ENCODE results near the gene TTLL4.
"Not testable (repeated sequence)": the region's sequence is repeated elsewhere in the genome, so short reads cannot be mapped to it uniquely, and the experiment has no call there.

TTLL4 gene

DNA sequence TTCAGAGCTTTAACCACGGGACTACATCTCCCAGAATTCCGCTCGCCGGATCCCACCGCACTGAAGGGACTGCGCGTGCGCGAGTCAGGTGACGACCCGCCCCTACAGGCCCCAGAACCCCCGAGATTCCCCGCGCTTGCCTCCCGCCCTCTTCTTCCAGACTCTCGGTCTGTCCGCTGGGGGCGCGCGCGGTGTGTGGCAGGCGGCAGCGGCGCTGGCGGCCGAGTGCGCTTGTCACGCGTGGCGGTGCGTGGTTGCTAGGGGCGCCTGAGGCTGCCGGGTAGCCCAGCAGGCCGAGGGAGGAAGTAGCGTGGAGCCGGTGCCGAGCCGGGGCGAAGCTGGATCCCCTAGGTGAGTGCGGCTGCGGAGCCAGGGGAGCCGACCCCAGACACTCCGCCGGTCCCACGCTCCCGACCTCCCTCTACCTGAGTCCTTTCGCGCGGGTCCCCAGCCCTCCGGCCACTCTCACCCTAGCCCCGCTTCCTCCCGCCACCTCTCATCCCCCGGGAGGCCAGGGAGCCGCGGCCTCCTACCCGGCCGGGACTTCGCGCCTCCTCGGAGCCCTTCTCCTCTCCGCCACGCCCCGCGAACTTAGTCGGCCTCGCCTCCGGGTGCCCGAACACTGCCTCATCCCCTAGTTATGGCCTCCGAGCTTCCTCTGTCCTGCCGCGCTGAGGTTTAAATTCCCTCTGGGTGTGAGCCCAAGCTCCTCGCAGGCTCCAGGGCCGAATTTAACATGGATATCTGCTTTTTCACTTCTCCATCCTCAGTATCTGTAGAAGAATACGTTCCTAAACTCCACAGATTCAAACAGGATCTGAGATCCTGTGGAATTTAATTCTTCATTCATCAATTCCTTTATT, at the start of gene TTLL4:
Gene TTLL4, plus strand, starts transcription at position 149 of the 863 bp plus-strand sequence. CDS start 26,842 bp downstream, outside the sequence.
- DNase-seq (ENCODE audit: low read depth): peak; percentile 84

DNA sequence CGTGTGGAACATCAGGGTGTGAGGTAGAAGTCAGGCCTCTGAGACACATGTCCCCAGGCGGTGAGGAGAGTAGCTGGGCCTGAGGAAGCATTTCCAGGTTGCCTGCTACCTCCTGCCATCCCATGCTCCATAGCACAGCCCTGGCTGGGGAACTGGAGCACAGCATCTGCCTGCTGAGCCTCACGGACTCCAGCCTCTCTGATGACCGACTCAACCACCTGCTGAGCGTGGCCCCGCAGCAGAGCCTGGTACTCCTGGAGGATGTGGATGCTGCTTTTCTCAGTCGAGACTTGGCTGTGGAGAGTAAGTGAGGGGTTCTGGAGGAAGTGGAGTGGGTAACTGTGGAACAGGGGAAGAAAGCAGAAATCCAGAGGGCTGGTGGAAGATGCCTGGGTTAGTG, 48.3 kb upstream of the TTLL4 start:
- no peak for DNase-seq (ENCODE audit: low read depth)

GRCh38 chr2:218662827-218663226, 47.8 kb upstream of the TTLL4 start:
- no peak for DNase-seq (ENCODE audit: low read depth)

DNA sequence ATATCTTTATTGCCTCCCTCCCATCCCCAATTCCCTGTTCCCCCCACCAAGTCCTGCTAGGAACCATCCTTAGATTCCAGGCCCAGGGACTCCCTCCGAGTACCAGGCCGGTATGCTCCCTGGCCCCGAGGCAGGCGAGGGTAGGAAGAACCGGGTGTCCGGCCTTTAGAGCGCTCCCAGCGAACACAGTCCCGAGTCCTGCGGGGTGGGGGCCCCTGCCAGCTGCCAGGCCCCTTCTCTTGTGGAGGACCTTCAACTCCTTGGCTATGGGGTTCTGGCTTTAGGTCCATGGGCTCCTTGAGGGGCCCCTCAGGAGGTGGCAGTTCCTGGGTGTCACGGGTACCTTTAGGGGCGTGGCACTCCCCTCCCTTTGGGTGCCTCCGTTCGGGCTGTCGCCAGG, 46.7 kb upstream of the TTLL4 start:
- no peak for DNase-seq (ENCODE audit: low read depth)

DNA sequence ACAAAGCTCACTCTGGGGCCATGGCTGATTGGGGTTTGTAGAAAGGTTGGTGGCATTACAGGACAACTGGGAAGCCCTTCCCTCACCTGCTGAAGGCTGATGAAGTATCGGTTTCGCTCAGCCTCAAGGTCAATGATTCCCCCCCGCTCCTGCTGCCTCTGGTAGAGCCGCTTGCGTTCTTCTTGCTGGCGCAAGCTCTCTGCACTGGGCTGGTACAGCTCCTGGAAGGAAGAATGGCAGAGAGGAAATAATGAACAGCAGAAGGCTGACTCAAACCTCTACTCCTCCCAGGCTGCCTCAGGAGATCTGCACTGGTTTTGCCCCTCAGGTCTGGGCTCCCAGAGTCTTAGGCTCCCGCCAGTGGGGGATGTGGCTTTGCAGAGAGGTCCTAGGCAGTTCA, 46.0 kb upstream of the TTLL4 start:
- DNase-seq (ENCODE audit: low read depth): no peak

- no peak for DNase-seq (ENCODE audit: low read depth)
Measured at GRCh38 chr2:218671097-218671653, 39.5 kb upstream of the TTLL4 start.

GRCh38 chr2:218671654-218672566, 38.7 kb upstream of the TTLL4 start, which contains the start of the genes RNF25 and STK36:
RNF25 (minus strand) TSS chr2:218672002; CDS start chr2:218671970, 32 bp downstream.
STK36 (plus strand) TSS chr2:218672086; CDS start chr2:218672830, 744 bp downstream.
- peak; percentile 78 for DNase-seq (ENCODE audit: low read depth)

- DNase-seq (ENCODE audit: low read depth): no peak
Measured at GRCh38 chr2:218679119-218679518, 31.5 kb upstream of the TTLL4 start.

DNA sequence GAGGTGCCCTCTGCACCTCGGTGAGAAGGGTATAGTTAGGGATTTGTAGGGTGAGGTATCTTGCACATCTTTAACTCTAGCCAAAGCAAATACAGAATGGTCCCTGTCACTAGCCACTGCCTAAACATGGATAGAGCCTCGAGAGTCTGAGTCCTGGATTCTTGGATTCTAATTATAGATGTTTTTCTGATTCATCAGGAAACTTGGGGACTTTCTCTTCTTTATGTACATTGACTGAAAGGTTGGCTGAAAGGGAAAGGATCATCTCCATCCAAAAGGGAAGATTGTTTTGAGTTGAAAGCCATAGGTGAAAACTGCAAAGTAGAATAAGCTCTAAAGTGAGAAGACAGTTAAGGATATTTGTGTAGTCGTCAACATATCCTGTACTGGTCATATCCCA, 30.6 kb upstream of the TTLL4 start:
- no peak for DNase-seq (ENCODE audit: low read depth)

GRCh38 chr2:218687400-218688060, 23.1 kb upstream of the TTLL4 start:
- not testable (repeated sequence) for DNase-seq (ENCODE audit: low read depth)

- no peak for DNase-seq (ENCODE audit: low read depth)
Measured at GRCh38 chr2:218691234-218691633, 19.4 kb upstream of the TTLL4 start.

DNA sequence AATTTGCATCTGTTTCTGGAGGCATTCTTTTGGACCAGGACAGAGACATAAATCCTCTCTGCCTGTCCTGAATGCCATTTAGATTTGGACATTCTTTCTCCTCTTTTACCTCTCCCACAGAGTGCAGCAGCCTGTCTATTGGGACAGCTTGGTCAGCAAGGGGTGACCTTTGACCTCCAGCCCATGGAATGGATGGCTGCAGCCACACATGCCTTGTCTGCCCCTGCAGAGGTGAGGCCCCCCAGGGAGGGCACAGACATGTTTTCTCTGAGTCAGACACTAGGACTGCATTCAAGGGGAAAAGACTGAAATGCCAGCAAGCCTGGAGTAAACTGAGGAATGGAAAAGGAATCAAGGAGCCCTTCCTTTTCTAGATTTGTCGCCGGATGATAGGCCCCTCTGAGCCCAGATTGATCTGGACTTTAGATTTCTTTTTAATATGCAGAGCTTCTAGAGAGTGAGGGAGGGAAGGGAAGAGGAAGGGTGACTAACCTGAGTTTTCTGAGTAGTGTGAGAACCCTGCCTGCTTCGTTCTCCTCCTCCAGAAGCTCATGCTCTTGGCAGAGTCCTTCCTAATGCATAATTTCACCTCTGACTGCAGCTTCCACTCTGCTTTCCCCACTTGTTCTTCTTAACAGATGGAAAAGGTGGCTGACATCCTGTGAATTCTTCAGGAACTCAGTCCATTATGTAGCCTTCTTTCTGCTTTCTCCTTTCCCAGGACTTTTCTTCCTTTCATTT, 16.1 kb upstream of the TTLL4 start:
- DNase-seq (ENCODE audit: low read depth): no peak

DNA sequence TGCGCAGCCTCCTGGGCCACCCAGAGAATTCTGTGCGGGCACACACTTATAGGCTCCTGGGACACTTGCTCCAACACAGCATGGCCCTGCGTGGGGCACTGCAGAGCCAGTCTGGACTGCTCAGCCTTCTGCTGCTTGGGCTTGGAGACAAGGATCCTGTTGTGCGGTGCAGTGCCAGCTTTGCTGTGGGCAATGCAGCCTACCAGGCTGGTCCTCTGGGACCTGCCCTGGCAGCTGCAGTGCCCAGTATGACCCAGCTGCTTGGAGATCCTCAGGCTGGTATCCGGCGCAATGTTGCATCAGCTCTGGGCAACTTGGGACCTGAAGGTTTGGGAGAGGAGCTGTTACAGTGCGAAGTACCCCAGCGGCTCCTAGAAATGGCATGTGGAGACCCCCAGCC, 11.8 kb upstream of the TTLL4 start:
- DNase-seq (ENCODE audit: low read depth): no peak

DNA sequence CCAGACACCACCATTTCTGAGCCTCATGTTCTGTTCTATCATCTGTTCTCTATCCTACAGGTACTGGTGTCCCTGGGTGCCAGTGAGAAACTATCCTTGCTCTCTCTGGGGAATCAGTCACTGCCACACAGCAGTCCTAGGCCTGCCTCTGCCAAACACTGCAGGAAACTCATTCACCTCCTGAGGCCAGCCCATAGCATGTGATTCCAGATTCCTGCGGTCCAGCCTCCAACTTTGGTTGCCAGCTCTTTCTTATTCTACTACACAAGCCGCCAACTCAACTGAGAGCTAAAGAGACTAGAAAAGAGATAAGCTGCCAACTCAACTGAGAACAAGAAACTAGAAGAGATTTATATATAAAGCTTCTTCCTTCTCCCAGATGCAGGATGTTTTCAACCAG, 8.8 kb upstream of the TTLL4 start:
- DNase-seq (ENCODE audit: low read depth): no peak

DNA sequence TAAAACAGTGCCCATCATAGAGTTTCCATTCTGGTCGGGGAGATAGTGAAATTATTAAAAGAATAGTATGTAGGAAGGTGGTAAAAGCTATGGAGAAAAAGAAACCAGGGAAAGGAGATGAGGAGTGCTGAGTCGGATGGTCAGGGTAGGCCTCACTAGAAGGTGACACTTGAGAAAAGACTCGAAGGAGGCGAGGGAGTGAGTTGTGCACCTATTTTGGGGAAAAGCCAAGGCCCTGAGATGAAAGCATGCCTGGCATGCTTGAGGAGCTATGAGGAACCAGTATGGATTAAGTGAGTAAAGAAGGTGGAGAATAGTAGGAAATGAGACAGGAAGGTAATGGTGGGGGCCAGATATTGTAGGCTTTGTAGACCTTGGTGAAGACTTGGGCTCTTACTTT, 7.3 kb upstream of the TTLL4 start:
- DNase-seq (ENCODE audit: low read depth): no peak

GRCh38 chr2:218708086-218708485, 2.5 kb upstream of the TTLL4 start:
- DNase-seq (ENCODE audit: low read depth): no peak

- DNase-seq (ENCODE audit: low read depth): no peak
Measured at GRCh38 chr2:218709908-218710307, 727 bp upstream of the TTLL4 start.

- DNase-seq (ENCODE audit: low read depth): no peak
Measured at GRCh38 chr2:218710334-218710686, 325 bp upstream of the TTLL4 start.

DNA sequence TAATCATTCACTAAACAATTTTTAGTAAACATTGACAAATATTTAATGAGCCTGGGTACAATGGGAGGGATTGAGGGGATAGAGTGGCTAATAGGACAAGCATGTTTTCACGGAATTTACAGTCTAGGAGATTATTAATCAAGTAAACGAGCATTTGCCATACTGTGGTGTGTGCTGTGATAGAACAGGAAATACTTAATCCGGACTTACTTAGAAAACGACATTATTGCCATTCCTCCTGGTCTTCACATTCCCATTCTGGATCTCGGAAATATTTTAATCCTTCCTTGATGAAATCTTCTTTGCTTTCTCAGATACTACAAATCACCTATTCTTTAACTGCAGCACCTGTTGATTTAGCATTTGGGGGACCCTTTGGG, 905 bp downstream of the TTLL4 start:
- no peak for DNase-seq (ENCODE audit: low read depth)

- no peak for DNase-seq (ENCODE audit: low read depth)
Measured at GRCh38 chr2:218713922-218714321, 3.3 kb downstream of the TTLL4 start.

- DNase-seq (ENCODE audit: low read depth): no peak
Measured at GRCh38 chr2:218716070-218716469, 5.4 kb downstream of the TTLL4 start.
